HG03432 (cell line): ENCODE data around the gene IGFL2.
"Not testable (repeated sequence)": the region's sequence is repeated elsewhere in the genome, so short reads cannot be mapped to it uniquely, and the experiment has no call there.

Source experiments
- ATAC-seq: cut with Tn5 transposase; IDR thresholded peaks from one replicate; pipeline ENCODE4 v1.9.1; 2021; ENCODE audit warnings: mild to moderate bottlenecking, moderate library complexity; ENCODE audit not compliant: unreplicated experiment

Gene IGFL2

DNA sequence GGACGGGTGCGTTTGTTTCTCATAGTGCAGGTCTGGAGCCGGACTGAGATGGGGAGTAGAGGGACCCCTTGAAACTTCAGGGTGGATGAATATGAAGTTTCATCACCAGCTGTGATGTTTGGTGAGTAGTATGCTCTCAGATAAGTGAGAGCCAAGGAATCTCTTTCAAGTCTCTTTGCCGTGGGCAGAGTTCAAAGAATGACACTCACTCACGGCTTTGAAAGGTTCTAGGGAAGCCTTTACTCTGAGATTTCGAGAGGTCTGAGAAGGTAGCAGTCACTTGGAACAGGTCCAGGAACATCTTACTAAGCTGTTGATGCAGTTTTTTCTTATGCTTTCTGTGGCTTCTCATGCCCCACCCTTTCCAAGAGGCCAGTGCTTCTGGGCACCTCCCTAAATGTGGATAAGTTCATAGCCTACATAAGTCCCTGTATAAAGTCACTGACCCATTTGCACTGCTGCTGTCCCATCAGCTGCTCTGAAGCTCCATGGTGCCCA, at the start of gene IGFL2:
Gene IGFL2, plus strand, starts transcription at position 448 of the 498 bp plus-strand sequence. Its CDS starts 41 bp downstream, at position 489.
- ATAC-seq: no peak

DNA sequence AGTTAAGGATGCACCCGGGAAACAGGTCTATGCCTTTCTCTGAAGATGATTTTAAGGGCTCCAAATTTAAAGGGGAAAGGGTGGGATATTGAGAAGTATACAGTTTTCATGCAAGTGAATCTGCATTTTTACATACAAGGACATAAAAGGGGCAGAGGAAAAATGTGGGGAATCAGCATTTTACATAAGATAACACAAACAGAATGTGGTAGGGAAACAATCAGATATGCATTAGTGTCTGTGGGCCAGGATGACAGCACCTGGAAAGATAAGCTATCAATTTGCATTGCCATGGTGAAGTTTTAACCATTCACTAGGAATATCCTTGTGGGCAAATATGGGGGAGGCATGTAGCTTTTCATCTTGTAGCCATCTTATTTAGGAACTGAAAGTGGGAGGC, 47.7 kb upstream of the IGFL2 start:
- ATAC-seq: no peak

DNA sequence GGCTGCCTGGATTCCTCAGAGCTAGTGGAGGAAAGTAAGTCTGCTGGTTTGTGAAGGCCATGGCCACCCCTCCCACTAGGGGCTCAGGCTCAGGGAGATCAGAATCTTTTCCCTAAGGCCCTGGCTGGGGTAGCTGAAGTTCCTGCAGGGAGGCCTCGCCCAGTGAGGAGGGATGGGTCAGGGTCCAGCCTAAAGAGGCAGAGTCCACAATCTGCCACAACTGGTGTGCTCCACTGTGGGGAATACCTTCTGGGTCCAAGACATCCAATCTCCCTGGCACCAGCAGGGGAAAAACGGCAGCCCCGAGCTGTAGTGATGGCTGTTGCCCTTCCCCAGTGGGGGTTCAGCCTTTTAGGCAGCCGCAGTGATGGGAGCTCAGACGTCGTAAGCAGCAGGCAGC, 46.7 kb upstream of the IGFL2 start:
- ATAC-seq: no peak

DNA sequence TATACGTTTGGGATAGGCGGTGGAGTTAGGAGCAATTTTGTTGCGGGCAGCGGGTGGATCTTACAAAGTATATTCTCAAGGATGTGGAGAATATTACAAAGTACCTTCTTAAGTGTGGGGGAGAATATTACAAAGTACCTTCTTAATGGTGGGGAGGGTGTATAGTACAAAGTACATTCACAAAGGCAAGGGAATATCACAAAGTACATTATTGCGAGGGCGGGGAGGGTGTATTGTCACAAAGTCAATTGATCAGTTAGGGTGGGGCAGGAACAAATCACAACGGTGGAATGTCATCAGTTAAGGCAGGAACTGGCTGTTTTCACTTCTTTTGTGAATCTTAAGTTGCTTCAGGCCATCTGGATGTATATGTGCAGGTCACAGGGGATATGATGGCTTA, 45.7 kb upstream of the IGFL2 start:
- not testable (repeated sequence) for ATAC-seq

DNA sequence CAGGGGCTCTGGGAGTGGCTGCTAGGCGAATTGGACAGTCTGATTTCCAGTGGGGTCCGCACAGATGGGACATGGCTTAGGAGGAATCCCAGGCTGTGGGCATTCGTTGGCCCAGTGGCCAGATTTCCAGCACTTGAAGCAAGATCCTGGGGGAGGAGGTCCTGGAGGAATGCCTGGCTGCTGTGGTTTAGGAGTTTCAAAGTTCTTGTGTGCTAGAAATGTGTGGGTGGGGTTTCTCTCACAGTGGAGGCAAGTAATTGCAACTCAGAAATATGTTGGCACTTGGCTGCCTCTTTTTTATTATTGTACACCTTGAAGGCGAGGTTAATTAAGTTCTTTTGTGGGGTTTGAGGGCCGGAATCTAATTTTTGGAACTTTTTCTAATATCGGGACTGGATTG, 40.7 kb upstream of the IGFL2 start:
- ATAC-seq: no peak

DNA sequence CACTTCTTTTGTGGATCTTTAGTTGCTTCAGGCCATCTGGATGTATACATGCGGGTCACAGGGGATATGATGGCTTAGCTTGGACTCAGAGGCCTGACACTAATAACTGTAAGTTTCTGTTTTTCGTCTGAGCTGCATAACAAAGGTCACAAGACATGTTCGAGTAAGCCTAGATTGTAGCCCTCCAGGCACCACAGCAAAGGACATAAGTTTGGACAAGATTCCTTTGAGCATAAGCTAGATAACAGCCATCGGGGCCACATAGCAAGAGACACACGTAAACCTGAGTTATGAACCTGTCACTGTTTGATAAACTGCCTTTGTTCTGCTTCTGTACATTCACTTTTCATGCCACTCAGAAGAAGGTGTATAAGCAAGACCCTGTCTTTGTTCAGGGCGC, 38.2 kb upstream of the IGFL2 start:
- no peak for ATAC-seq

DNA sequence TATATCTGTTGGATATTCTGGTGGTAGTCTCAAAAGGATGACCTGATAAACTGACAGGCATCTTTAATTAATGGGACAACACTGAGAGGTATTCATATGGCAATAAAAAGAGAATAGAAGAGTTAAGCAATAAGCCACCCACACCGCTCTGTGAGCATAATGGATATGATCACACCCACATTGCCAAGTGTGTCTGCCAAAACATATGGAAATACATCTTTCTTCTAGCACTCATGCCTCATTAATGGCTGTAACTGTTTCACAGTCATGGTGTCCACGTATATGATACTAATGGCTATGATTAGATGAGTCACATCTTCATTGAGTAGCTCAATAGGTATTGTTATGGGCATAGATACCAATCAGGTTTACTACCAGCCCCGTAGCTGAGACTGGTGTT, 36.7 kb upstream of the IGFL2 start:
- ATAC-seq: no peak

DNA sequence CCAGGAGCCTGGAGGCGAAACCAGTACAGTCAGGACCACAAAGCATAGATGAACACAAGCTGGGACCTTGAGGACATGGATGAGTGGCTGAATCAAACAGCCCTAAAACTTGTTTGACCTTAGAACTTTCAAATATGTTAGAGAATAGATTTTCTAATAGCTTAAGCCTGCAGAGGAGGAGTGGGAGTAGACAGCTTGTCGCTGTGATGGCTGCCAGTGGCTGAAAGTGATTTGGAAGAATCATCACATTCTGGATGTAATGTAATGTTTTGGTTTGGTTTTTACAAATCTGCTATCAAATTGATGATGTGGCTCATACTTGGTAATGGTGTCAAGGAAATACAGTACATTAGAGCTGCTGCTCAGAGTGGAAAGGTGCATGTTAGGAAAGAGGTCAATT, 35.5 kb upstream of the IGFL2 start:
- ATAC-seq: no peak

DNA sequence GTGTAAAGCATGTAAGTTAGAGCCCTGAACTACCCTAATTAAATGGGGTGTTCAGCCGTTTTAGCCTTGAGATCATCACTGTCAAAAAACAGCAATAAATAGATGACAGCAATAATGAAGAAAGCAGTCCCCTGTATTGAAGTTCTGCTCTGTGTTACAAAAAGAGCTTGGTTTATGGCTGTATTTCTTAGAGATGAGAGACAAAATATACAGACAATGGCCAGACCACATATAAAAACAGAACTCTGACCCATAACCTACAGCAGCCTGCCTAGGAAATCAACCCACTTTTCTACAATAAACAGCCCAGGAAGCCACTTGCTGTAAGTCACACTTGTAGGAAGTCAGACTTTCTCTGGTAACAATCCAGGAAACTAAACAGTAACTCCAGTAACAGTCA, 34.3 kb upstream of the IGFL2 start:
- no peak for ATAC-seq

DNA sequence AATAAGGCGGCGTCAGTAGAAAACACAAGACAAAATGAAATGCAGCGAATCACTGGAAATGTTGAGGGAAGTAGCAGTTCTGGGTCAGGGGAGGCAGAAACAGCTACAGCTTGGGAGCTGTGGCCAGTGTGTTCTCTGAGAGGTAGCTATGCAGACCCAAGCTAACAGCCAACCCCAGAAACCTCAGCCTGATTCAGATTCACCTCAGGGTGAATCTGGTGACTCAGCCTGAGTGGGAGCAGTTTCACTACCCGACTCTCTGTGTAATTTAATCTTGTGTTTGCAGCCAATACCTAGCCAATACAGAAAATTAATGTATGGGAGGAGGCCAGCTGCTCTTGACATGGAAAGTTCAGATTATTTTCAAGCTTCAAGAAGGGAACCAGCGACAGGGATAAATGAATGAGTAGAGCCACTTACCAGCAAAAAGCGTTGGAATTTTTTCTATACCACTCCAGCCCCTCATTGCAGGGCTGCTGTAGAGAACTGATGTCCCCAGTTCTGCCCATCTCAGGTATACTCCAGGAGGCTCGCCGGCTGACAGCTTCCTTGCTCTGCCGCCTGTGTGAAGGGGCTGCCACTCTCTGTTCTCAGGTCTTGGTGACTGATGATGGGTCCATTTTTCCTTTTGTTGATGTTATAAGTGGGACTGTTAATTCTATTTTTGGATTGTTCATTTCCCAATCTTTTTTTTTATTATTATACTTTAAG, 32.5 kb upstream of the IGFL2 start:
- ATAC-seq: peak; percentile 65

DNA sequence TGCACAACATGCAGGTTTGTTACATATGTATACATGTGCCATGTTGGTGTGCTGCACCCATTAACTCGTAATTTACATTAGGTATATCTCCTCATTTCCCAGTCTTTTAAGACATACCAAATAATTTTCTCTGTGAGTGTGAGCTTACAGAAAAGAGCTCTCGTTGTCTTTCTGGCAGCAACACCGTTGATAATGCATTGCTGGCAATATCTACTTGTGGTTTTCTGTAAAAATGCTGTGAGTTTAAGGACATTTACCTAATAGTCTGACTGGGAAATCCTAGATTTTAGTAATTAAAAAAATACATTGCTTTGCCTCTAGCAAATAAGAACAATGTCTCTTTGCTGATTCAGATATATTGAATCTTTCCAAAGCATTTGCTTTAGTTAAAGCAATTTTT, 31.9 kb upstream of the IGFL2 start:
- ATAC-seq: no peak

DNA sequence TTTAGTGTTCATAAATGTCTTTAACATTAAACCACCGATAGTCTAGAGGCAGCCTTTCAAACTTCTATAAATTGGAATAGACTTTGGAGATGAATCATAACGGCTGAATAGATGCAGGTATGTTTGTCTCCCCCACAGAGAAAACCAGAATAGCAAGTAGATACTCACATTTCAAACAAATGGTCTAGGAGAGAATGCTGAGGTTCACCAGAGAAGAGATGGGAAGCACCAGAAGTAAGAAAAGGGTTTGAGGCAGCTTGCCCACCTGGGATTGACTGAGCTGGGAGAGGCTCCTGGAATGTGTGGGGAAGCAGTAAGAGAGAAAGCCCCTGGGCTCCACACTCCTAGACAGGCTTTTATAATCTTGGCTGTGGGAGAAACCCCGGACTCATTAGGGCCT, 29.9 kb upstream of the IGFL2 start:
- no peak for ATAC-seq

DNA sequence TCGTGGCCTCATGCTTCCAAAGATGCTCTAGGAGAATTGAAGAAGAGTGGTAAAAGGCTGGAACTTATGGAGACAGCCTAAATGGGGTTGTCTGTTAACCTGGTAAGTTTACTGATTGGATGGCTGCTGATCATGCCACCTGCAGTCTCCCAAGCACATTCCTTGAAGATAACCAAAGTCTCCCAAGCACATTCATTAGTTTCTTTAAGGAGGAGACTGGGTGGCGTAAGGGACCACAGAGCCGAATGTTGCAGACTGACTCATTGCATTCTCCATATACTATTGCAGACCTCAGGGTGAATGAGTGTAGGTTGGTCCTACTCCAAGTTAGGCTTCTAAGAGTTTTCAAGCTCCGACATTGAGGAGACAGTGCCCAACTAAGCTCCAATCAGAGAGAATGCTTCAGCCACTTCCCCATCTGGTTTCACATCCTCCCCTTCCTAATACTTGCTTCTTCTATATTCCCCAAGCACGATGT, 23.4 kb upstream of the IGFL2 start, which contains the start of gene IGFL3:
Gene IGFL3, minus strand, starts transcription at position 51 of the 478 bp plus-strand sequence. Its CDS starts 39 bp downstream, at position 12.
- no peak for ATAC-seq

DNA sequence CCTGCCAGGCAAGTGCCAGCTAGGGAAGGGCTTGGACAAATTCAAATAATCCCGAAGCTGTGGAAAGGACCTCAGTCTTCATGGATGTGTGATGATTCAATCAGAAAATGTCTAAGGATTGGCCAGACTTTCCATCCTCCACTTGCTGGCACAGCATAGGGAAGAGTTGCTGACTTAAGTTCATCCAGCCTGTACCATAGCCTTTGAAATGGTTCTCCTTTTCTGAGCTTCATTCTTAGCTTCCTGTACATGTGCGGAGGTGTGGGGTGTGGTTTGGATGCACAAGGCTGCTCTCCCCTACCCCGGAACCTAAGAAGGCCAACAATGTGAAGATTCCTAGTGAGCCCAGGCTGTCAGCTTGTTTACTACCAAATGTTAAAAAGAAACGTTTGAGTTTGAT, 22.6 kb upstream of the IGFL2 start:
- ATAC-seq: no peak

DNA sequence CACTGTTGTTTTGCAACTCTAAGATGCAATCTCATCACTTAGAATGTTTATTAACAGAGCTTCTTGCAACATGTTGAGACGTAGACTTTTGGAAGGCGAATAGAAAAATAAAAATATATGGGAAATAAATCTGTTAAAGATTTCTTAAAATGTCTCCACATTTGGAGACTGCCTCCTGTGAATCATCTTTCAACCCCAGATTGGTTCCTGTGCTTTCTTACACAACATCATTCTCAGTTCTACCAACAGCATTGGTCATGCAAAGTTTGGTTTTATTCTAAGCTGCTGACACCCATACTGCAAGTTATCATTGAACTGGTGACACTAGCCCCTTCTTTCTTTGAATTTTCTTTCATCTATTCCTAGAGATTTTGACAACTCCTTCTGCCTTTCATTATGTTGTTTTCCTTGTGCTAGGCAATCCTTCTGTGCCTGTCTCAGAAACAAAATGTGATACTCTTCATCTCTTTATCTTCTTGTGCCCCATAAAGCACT, 21.9 kb upstream of the IGFL2 start:
- ATAC-seq: no peak

DNA sequence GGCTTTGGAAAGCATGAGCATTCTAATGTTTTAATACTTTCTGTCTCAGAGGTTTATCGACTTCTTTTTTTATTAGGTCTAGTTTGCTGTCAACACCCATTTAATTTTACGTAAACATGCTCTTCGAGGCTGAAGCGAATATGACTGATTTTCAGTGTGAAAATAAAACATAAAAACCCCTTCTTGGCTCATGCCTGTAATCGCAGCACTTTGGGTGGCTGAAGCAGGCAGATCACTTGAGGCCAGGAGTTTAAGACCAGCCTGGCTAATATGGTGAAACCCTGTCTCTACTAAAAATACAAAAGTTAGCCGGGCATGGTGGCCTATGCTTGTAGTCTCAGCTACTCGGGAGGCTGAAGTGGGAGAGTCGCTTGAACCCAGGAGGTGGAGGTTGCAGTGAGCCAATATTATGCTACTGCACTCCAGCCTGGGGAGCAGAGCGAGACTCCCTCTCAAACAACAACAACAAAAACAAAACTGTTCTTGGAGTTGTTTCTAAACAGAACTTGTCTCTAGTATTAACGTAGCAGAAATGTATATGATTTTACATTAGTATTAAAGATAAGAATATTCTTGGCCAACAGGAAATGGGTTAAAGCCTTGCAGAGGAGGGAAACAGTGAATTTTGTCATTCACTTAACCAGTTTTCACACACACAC, 16.4 kb upstream of the IGFL2 start:
- no peak for ATAC-seq

DNA sequence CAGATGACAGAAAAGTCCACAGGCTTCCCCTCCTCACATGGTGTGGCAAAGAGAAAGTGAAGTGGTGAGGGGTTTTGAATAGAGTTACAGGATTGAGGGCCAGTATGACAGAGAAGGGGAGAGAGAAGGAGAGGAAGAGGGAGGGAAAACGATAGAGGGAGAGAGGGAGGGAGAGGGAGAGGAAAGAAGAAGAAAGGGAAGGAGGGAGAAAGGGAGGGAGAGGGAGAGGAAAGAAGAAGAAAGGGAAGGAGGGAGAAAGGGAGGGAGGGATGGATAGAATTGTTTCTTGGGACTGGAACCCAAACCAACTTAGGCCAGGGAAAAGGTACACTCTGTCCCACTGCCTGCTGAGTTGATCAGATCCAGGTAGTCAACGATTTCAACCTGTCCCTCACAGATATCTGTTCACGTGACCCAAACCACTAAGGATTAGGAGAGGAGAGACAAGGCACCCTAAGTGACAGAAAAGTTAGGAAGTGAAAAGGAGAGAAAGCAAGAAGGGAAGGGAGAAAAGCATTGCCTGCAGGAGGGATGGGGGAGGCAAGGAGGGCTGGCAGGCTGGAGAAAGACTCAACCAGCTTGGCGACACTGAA, 15.4 kb upstream of the IGFL2 start:
- ATAC-seq: no peak

DNA sequence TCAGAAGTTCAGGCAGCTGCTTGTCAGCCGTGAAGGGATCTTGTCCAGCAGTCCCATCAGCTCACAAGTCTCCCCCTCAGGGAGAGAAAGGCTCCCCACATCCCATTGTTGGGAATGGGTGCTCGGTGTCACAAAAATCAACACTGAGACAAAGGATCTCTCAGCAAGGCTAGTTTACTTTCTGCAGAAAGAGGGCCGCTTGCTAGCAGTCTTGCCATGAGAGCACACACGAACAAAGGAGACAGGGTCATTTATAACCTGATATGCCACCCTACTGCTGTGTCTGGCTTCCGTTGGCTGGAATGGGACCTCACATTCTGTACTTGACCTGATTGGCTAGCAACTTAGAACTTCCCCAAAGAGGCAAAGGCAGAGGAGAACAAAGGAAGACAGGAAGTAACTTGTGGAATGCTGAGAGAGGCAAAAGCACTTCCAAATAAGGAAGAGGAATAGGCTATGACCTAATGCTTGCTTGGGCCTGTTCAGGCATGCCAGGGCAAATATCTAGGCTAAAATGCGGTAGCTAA, 14.9 kb upstream of the IGFL2 start:
- ATAC-seq: no peak

DNA sequence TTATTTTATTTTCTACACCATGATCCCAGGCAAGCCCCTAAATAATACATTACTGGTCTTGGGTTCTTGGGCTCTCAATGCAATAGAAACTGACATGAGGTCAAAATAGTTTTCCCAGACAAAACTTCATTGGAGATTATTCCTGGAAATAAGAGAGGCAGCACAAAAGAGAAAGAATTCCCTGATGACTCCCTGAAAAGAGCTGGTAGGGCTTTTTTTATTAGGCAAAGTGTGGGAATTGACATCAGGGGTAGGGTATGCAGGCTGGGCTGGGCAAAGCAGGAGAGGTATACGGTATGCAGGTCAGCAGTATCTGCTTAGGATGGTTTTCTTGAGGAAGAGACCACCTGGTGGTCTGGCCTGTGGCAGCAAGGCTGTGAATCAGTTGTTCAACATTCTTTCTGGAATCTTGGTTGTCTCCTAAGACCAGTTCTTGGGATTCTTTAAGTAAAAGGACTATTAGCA, 14.2 kb upstream of the IGFL2 start:
- ATAC-seq: no peak

DNA sequence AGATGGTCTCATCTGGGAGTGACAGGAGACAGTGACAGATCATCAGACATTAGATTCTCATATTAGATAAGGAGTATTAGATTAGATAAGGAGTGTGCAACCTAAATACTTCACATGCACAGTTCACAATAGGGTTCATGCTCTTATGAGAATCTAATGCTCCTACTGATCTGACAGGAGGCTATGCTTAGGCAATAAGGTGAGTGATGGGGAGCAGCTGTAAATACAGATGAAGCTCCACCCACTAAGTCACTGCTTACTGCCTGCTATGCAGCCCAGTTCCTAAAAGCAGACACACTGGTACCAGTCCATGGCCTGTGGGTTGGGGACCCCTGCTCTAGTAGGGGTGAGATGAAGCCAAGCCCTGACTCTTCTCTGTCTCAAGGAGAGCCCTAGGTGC, 13.5 kb upstream of the IGFL2 start:
- ATAC-seq: no peak

DNA sequence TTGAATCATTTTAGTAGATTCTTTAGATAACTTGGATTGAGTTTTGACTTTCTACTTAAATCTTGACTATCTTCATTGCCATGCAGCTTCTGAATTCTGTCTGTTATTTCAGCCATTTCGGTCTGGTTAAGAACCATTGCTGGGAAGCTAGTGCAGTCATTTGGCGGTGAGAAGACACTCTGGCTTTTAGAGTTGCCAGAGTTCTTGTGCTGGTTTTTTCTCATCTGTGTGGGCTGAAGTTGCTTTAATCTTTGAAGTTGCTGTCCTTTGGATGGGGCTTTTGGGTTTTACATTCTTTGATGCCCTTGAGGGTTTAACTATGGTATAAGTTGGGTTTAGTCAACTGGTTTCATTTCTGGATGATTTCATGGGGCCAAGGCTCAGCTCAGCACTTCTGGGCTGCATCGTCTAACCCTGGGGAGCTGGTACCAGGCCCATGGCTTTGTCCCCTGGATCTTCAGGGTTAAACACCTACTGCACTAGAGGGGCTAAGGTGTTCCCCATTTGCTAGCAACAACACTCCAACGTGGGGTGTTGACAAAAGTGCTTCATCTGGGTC, 10.0 kb upstream of the IGFL2 start:
- ATAC-seq: no peak
